ENCODE results near the gene LRRC46.

LRRC46 gene

GRCh38 chr17:47808830-47809480 lies 22.5 kb upstream of the LRRC46 start:
- peaks cover 0 to 68% (median 40%) of the 10 kb centered on the region in 5 donors for H3K36me3 ChIP-seq (ENCODE audit: control insufficient read depth in 5 of 5, insufficient read depth in 5 of 5, low read length in 5 of 5)
- H3K9ac ChIP-seq (ENCODE audit: low read length in 5 of 5), result peak overlapping the region in 1 of 5 donors; percentile 13
- H3K27me3 ChIP-seq (ENCODE audit: control insufficient read depth in 5 of 5, insufficient read depth in 4 of 5, low read length in 5 of 5), result no peaks in the 10 kb centered on the region
- H3K27ac ChIP-seq (ENCODE audit: low read depth, low read length), result no peak overlapping the region
- H3K9me3 ChIP-seq (ENCODE audit: control insufficient read depth in 5 of 5, low read length in 5 of 5), result no peaks in the 10 kb centered on the region
- H3K4me3 ChIP-seq (ENCODE audit: low read depth in 1 of 5, low read length in 5 of 5), result no peak overlapping the region
- H3K4me1 ChIP-seq (ENCODE audit: control insufficient read depth in 5 of 5, insufficient read depth in 5 of 5, low read length in 5 of 5), result peaks cover 0 to 12% (median 5%) of the 10 kb centered on the region in 5 donors

GRCh38 chr17:47810200-47810821 lies 21.2 kb upstream of the LRRC46 start:
- H3K27ac ChIP-seq (ENCODE audit: low read depth, low read length), result no peak overlapping the region
- H3K36me3 ChIP-seq (ENCODE audit: control insufficient read depth in 5 of 5, insufficient read depth in 5 of 5, low read length in 5 of 5), result peaks cover 0 to 82% (median 48%) of the 10 kb centered on the region in 5 donors
- H3K27me3 ChIP-seq (ENCODE audit: control insufficient read depth in 5 of 5, insufficient read depth in 4 of 5, low read length in 5 of 5), result no peaks in the 10 kb centered on the region
- no peaks in the 10 kb centered on the region for H3K9me3 ChIP-seq (ENCODE audit: control insufficient read depth in 5 of 5, low read length in 5 of 5)
- no peak overlapping the region for H3K4me3 ChIP-seq (ENCODE audit: low read depth in 1 of 5, low read length in 5 of 5)
- H3K9ac ChIP-seq (ENCODE audit: low read length in 5 of 5), result no peak overlapping the region
- peaks cover 0 to 12% (median 5%) of the 10 kb centered on the region in 5 donors for H3K4me1 ChIP-seq (ENCODE audit: control insufficient read depth in 5 of 5, insufficient read depth in 5 of 5, low read length in 5 of 5)

- Histone ChIP-seq H3K9me3 (ENCODE audit: control insufficient read depth in 5 of 5, low read length in 5 of 5) (no peaks in the 10 kb centered on the region), H3K9ac (ENCODE audit: low read length in 5 of 5) (no peak overlapping the region), H3K4me1 (ENCODE audit: control insufficient read depth in 5 of 5, insufficient read depth in 5 of 5, low read length in 5 of 5) (peaks cover 0 to 12% (median 5%) of the 10 kb centered on the region in 5 donors), H3K4me3 (ENCODE audit: low read depth in 1 of 5, low read length in 5 of 5) (no peak overlapping the region), H3K27ac (ENCODE audit: low read depth, low read length) (no peak overlapping the region), H3K36me3 (ENCODE audit: control insufficient read depth in 5 of 5, insufficient read depth in 5 of 5, low read length in 5 of 5) (peaks cover 0 to 89% (median 50%) of the 10 kb centered on the region in 5 donors), H3K27me3 (ENCODE audit: control insufficient read depth in 5 of 5, insufficient read depth in 4 of 5, low read length in 5 of 5) (no peaks in the 10 kb centered on the region)
Observed at GRCh38 chr17:47810901-47811635, 20.4 kb upstream of the LRRC46 start.

GRCh38 chr17:47811709-47812108 lies 19.8 kb upstream of the LRRC46 start:
- Histone ChIP-seq H3K9me3 (ENCODE audit: control insufficient read depth in 5 of 5, low read length in 5 of 5) (no peaks in the 10 kb centered on the region), H3K9ac (ENCODE audit: low read length in 5 of 5) (no peak overlapping the region), H3K27ac (ENCODE audit: low read depth, low read length) (no peak overlapping the region), H3K36me3 (ENCODE audit: control insufficient read depth in 5 of 5, insufficient read depth in 5 of 5, low read length in 5 of 5) (peaks cover 0 to 95% (median 55%) of the 10 kb centered on the region in 5 donors), H3K4me3 (ENCODE audit: low read depth in 1 of 5, low read length in 5 of 5) (no peak overlapping the region), H3K27me3 (ENCODE audit: control insufficient read depth in 5 of 5, insufficient read depth in 4 of 5, low read length in 5 of 5) (no peaks in the 10 kb centered on the region), H3K4me1 (ENCODE audit: control insufficient read depth in 5 of 5, insufficient read depth in 5 of 5, low read length in 5 of 5) (peaks cover 0 to 12% (median 5%) of the 10 kb centered on the region in 5 donors)

- Histone ChIP-seq H3K4me3 (ENCODE audit: low read depth in 1 of 5, low read length in 5 of 5) (no peak overlapping the region), H3K4me1 (ENCODE audit: control insufficient read depth in 5 of 5, insufficient read depth in 5 of 5, low read length in 5 of 5) (peaks cover 0 to 12% (median 5%) of the 10 kb centered on the region in 5 donors), H3K9me3 (ENCODE audit: control insufficient read depth in 5 of 5, low read length in 5 of 5) (no peaks in the 10 kb centered on the region), H3K36me3 (ENCODE audit: control insufficient read depth in 5 of 5, insufficient read depth in 5 of 5, low read length in 5 of 5) (peaks cover 0 to 95% (median 59%) of the 10 kb centered on the region in 5 donors), H3K9ac (ENCODE audit: low read length in 5 of 5) (no peak overlapping the region), H3K27ac (ENCODE audit: low read depth, low read length) (no peak overlapping the region), H3K27me3 (ENCODE audit: control insufficient read depth in 5 of 5, insufficient read depth in 4 of 5, low read length in 5 of 5) (no peaks in the 10 kb centered on the region)
Observed at GRCh38 chr17:47812146-47812920, 19.1 kb upstream of the LRRC46 start.

- no peak overlapping the region for H3K9ac ChIP-seq (ENCODE audit: low read length in 5 of 5)
- peaks cover 0 to 3% (median 0%) of the 10 kb centered on the region in 5 donors for H3K27me3 ChIP-seq (ENCODE audit: control insufficient read depth in 5 of 5, insufficient read depth in 4 of 5, low read length in 5 of 5)
- no peaks in the 10 kb centered on the region for H3K9me3 ChIP-seq (ENCODE audit: control insufficient read depth in 5 of 5, low read length in 5 of 5)
- H3K4me1 ChIP-seq (ENCODE audit: control insufficient read depth in 5 of 5, insufficient read depth in 5 of 5, low read length in 5 of 5), result peaks cover 0 to 12% (median 5%) of the 10 kb centered on the region in 5 donors
- no peak overlapping the region for H3K4me3 ChIP-seq (ENCODE audit: low read depth in 1 of 5, low read length in 5 of 5)
- no peak overlapping the region for H3K27ac ChIP-seq (ENCODE audit: low read depth, low read length)
- peaks cover 0 to 95% (median 61%) of the 10 kb centered on the region in 5 donors for H3K36me3 ChIP-seq (ENCODE audit: control insufficient read depth in 5 of 5, insufficient read depth in 5 of 5, low read length in 5 of 5)
Observed at GRCh38 chr17:47813077-47813476, 18.4 kb upstream of the LRRC46 start.

GRCh38 chr17:47813512-47814031 lies 17.9 kb upstream of the LRRC46 start:
- Histone ChIP-seq H3K9ac (ENCODE audit: low read length in 5 of 5) (no peak overlapping the region), H3K4me3 (ENCODE audit: low read depth in 1 of 5, low read length in 5 of 5) (no peak overlapping the region), H3K27me3 (ENCODE audit: control insufficient read depth in 5 of 5, insufficient read depth in 4 of 5, low read length in 5 of 5) (peaks cover 0 to 4% (median 0%) of the 10 kb centered on the region in 5 donors), H3K4me1 (ENCODE audit: control insufficient read depth in 5 of 5, insufficient read depth in 5 of 5, low read length in 5 of 5) (peaks cover 0 to 12% (median 5%) of the 10 kb centered on the region in 5 donors), H3K27ac (ENCODE audit: low read depth, low read length) (no peak overlapping the region), H3K9me3 (ENCODE audit: control insufficient read depth in 5 of 5, low read length in 5 of 5) (no peaks in the 10 kb centered on the region), H3K36me3 (ENCODE audit: control insufficient read depth in 5 of 5, insufficient read depth in 5 of 5, low read length in 5 of 5) (peaks cover 0 to 95% (median 61%) of the 10 kb centered on the region in 5 donors)

- Histone ChIP-seq H3K36me3 (ENCODE audit: control insufficient read depth in 5 of 5, insufficient read depth in 5 of 5, low read length in 5 of 5) (peaks cover 0 to 86% (median 59%) of the 10 kb centered on the region in 5 donors), H3K9me3 (ENCODE audit: control insufficient read depth in 5 of 5, low read length in 5 of 5) (no peaks in the 10 kb centered on the region), H3K4me1 (ENCODE audit: control insufficient read depth in 5 of 5, insufficient read depth in 5 of 5, low read length in 5 of 5) (peaks cover 0 to 14% (median 8%) of the 10 kb centered on the region in 5 donors)
Observed at GRCh38 chr17:47815106-47815918, 16.2 kb upstream of the LRRC46 start.

More at GRCh38 chr17:47815106-47815918, 16.2 kb upstream of the LRRC46 start:
- Histone ChIP-seq H3K9ac (ENCODE audit: low read length in 5 of 5) (no peak overlapping the region), H3K27me3 (ENCODE audit: control insufficient read depth in 5 of 5, insufficient read depth in 4 of 5, low read length in 5 of 5) (peaks cover 0 to 4% (median 0%) of the 10 kb centered on the region in 5 donors), H3K4me3 (ENCODE audit: low read depth in 1 of 5, low read length in 5 of 5) (no peak overlapping the region), H3K27ac (ENCODE audit: low read depth, low read length) (no peak overlapping the region)
